ENCODE measurements around the gene ASIP.
"Not testable (repeated sequence)": the region's sequence is repeated elsewhere in the genome, so short reads cannot be mapped to it uniquely, and the experiment has no call there.

Gene ASIP

DNA sequence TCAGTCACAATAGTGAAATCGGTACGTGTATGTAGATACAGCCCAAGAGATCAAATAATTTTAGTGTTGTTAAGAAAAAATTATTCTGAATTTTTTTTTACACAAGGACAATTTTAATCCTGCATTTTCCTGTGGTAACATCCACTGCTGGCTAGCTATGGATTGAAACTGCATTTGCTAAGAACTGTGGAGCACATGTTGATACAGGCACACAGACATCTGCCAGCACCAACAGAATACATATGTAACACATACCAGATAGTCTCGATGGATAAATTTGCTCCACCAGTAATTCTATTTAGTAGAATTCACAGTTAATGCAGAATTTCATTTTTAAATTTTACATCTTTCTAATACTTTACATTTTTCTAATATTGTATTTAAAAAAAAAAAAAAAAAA, 2.2 kb downstream of the ASIP start:
- DNase-seq, result no peak

DNA sequence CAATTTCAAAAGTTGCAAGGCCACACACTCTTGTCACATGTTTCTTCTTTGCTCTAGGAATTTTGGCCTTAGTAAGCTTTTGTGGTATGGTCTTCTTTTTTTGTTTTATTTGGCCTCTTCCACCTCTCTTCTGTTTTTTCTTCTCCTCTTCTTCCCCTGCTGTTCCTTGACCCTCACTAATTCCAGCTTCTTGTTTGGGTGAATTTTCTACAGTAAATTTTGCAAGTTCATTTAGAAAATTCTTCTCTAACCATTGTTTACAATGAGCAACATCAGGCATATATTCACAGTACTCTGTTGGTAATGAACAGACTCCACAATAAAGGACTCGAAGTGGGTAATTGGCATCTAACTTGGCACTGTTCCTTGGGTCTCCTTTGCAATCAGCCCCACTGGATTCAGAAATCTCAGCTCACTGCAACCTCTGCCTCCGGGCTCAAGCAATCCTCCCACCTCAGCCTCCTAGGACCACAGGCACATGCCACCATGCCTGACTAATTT, 5.0 kb downstream of the ASIP start:
- no peak for DNase-seq

DNA sequence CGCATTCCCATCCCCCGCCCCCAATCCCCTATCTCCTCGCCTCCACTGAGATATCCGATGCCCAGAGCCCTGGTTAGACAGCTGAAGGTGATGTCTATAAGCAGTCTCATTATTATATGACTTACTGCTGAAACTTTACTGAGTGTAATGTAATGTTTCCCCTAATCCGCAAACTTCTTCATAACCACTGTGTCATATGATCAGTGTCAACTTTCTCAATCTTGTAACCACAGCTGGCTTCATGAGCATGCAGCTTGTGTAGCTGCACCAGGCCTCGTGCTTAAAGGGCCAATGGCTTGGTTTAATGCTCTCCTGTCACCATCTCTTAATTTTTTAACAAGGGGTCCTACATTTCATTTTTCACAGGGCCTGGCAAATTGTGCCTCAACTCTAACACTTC, 8.1 kb downstream of the ASIP start:
- DNase-seq, result no peak

DNA sequence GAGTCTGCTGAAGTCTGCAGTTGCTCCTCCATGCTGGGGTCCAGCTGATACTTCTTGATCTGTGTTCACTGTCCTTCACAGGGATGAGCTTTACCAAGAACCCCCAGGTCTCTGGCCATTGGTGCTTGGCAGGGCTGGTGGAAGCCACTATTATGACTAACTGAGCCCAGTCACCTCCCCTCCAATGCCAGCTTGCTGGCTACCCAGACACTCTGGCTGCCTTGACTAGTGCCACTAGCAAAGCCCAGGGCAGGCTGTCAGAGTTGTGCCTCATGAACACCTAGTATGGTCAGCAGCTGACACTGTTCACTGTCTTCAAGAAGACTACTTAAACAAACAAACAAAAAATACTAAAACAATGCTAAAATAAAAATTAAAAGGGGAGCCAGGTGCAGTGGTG, 8.8 kb downstream of the ASIP start:
- no peak for DNase-seq

DNA sequence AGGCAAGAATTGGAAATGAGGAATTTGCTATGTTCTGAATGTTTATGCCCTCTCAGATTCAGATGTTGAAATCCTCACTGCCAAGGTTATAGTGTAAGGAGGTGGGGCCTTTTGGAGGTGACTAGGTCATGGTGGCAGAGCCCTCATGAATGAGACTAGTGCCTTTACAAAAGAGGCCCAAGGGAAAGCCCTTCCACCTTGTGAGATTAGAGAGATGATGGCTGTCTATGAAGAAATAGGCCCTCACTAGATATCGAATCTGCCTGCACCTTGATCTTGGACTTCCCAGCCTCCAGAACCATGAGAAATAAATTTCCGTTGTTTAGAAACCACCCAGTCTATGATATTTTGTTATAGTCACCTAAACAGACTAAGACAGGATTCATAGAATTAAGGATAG, 10.4 kb downstream of the ASIP start:
- no peak for DNase-seq

DNA sequence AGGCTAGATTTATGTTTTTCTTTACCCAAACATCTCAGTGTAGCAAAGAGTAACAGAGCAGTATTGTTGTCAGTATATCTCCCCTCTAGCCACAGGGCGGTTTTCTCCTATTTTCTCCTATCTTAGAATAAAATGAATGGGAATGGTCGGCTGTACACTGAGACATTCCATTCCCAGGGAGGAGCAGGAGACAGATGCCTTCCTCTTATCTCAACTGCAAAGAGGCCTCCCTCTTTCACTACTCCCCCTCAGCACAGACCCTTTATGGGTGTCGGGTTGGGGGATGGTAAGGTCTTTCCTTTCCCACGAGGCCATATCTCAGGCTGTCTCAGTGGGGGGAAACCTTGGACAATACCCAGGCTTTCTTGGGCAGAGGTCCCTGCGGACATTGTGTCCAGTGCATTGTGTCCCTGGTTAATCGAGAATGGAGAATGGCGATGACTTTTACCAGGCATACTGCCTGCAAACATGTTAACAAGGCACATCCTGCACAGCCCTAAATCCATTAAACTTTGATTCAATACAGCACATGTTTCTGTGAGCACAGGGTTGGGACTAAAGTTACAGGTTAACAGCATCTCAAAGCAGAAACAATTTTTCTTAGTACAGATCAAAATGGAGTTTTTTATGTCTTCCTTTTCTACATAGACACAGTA, 11.3 kb downstream of the ASIP start:
- not testable (repeated sequence) for DNase-seq

DNA sequence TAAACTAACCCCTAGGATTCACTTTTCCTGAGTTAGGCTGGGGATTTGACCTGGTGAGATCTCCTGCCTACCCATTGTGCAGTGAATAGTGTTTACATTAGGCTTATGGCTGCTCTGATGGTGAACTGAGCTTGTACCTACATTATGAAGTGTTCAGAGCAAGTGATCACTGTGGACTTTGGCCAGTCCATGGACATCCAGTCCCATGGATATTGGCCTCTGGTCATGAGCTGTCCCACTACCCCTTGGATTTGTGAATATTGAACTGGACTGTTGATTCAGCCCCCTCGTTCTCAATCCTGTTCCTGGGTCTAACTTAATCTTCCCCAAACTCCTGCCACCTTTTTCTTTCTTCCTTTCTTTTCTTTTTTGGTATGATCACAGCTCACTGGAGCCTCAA, 13.8 kb downstream of the ASIP start:
- DNase-seq, result no peak

DNA sequence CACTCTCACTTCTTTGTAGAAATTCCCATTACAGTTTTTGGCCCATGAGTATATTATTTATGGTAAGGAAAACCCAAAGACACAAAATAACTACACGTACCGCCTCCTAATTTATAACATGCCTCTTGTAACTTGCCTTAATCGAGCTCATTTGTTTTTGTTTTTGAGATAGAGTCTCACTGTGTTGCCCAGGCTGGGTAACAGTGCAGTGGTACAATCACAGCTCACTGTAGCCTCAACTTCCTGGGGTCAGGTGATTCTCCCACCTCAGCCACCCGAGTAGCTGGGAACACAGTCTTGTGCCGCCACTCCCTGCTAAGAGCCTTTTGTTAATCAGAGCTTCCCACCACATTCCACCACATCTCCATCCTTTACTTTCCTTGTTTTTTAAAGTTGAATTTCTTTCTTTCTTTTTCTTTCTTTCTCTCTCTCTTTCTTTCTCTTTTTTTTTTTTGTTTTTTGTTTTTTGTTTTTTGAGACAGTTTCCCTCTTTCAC, 15.5 kb downstream of the ASIP start:
- DNase-seq, result no peak

DNA sequence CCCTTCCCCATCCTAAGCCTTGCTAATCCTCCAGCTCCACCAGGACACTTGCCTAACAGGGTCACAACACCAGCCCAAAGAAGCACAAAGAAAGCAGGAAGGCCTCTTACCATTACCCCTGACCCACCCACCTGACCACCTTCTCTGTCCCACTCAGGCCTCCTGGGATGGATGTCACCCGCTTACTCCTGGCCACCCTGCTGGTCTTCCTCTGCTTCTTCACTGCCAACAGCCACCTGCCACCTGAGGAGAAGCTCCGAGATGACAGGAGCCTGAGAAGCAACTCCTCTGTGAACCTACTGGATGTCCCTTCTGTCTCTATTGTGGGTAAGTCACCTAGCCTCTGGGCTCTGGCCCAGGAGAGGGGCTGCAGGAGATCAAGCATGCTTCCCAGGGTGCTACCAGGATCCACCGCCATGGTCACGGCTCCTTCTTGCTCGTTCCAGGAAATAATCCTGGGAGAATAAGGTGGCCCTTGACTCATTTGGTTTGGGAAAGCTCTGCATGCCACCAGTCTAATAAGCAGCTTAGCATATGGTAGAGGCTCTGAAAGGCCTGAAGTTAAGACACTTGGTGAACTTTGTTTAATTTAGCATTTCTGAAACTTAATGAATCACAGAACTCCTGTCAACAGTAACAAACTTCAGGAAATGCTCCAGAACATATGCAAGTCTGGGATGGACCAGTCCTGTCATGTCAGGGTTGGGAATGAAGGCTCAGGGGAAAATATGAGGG, 19.2 kb downstream of the ASIP start:
- DNase-seq, result no peak

DNA sequence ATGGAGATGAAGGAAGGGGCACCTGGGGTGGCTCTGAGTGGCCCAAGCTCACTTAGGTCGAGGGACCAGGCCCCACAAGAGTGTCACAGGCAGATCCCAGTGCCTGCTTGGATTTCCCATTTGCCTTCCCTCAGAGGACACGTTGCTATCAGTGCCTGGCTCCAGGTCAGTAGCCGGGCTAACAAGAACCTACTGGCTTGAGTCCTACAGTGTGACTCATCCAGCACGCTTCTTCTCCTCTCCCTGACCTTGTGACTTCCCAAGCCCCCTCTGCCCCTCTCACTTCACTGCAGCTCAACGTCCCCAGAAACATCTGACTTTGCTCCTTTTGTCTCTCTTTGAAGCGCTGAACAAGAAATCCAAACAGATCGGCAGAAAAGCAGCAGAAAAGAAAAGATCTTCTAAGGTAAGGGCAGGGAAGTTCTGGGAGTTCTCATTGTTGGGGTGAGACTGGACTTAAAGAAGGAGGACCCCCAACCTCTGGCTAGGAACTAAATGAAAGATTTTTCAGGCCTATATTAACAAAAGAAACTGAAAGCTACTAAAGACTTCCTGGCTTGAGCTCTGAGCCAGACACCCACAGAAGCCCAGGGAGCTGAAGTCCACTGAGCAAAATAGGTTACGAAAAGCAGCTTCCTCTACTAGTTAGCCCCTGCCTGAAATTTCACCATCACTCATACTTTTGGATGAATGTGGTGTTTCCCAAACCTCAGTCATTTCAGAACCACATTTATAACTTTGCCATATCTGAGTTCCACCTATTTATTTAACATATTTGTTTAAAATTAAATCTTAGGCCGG, 21.5 kb downstream of the ASIP start:
- no peak for DNase-seq

DNA sequence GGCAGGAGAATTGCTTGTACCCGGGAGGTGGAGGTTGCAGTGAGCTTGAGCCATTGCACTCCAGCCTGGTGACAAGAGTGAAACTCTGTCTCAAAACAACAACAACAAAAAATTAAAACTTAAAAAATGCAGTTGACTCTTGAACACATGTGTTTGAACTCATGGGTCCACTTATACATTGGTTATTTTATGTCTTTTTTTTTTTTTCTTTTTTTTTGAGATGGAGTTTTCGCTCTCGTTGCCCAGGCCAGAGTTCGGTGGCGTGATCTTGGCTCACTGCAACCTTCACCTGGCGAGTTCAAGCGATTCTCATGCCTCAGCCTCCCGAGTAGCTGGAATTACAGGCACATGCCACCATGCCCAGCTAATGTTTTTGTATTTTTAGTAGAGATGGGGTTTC, 22.2 kb downstream of the ASIP start:
- not testable (repeated sequence) for DNase-seq

DNA sequence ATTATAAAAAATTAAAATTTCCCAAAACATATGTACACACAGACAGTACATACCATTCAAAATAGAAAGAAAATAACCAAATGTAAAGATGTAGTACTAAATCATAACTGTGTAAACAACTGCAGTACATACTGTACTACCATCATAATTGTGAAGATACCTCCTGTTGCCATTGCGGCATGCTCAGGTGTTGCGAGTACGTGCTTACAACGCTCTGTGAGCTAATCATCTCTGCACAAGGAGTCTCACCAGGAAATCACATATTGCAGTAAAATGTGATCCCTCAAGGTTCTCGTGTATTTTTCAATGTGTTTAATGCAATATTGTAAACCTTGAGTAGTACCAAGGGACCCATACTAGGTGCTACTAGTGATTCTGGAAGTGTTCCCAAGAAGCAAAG, 22.9 kb downstream of the ASIP start:
- DNase-seq, result no peak

DNA sequence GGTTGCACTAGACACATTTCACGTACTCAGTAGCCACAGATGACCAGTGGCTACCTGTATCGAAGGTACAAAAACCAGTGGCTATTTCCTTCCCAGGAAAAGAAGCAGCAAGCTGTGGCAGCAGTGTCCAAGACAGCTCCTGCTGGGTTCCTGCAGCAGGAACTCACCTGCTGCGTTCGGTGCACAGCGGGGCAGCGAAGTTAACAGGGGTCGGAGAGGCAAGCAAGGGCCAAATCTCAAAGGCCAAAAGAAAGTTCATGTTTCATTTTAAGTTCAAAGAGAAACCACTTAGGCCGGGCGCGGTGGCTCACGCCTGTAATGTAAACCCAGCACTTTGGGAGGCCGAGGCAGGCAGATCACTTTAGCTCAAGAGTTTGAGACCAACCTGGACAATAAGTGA, 26.9 kb downstream of the ASIP start:
- no peak for DNase-seq

DNA sequence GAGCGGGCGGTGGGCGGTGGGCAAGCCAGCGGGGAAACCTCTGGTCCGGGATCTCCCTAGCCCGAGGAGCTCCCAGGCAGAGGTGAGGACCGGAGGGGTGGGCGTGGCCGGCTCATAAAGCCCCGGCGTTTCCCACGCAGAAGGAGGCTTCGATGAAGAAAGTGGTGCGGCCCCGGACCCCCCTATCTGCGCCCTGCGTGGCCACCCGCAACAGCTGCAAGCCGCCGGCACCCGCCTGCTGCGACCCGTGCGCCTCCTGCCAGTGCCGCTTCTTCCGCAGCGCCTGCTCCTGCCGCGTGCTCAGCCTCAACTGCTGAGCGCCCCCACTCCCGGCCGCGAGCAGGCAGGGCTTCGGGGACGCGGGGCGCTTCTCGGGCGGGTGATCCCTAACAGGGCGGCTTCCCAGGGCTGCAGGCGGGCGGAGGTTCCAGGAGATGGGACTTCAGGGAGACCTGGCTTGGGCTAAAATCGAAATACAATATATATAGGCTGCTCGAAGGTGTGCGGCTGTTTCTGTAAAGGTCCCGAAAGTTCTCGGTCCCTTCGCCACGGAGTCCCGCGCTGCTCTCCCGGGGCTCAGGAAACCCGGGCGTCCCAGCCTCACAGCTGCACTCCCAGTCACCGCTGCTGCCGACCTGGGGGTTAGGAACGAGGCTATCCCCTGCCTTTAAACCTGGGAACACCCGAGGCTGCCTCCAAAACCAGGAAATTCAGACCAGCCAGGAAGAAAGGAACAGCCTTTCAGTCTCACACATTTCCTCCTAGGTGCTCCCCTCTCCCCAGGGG, 27.8 kb downstream of the ASIP start:
- DNase-seq, result peak; percentile 14

DNA sequence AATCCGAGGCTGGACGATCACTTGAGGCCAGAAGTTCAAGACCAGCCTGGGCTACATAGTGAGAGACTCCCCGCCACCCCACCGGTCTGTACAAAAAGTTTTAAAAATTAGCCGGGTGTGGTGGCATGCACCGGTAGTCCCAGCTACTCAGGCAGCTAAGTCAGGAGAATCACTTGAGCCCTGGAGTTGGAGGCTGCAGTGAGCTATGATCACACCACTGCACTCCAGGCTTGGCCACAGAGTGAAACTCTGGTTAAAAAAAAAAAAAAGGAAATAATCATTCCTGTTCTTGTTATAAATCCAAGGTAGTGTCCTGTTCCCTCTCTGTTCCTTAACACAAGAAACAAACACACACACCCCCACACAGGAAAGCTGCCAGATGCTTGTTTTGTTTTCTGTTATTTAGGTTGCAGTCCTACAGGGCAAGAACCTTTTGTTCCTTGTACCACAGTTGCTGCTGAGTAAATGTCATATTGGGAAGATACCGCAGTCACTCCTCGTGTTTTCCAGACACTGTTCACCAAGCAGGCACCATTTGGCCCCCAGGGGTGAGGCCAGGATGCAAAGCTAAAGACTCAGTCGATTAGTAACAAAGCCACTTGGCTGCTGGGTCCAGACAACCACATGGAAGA, 28.9 kb downstream of the ASIP start:
- no peak for DNase-seq

DNA sequence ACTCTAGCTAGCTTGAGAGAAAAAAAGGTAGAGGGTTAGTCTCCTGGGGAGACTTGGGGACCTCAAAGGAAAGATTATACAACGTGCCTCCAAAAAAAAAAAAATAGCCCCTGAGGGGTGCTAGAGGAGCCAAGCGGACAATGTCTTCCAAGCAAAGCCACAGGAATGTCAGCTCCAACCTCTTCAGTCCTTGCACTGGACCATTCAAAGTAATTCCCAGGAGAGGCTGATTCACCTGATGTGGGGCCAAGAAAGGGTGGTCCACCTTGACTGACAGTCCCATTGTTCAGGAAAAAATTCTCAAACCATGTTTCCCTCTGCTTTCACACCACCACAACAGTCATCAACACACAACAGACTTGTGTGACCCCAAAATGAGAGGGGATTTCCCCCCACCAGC, 30.7 kb downstream of the ASIP start:
- no peak for DNase-seq

DNA sequence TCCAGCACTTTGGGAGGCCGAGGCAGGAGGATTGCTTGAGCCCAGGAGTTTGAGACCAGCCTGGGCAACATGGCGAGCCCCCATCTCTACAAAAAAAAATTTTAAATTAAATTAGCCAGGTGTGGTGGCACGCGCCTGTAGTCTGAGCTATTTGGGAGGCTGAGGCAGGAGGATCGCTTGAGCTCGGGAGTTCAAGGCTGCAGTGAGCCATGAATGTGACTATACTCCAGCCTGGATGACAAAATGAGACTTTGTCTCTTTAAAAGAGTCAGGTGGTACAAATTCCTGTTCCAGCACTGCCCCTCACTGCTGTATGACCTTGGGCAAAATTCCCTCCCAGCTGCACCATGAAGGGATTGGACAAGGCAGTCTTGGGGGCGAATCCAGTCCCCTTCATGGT, 33.5 kb downstream of the ASIP start:
- DNase-seq, result no peak

DNA sequence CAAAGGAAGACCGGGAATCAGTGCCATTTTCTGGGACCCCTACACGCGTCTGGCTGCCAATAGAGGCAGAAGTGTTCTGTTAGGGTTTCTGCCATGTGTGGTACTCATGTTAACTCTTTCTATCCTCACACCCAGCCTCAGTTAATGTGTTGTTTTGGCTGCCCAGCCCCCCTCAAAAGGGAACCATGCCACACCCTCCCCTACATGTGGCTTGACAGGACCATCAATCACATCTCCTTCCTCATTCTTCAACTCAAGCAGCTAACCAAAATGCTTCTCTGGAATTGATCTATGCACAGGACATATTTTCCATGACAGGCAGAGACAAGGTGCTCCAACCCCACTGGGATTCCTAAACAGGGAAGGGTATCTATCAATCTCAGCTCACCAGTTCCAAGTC, 40.0 kb downstream of the ASIP start:
- DNase-seq, result no peak

DNA sequence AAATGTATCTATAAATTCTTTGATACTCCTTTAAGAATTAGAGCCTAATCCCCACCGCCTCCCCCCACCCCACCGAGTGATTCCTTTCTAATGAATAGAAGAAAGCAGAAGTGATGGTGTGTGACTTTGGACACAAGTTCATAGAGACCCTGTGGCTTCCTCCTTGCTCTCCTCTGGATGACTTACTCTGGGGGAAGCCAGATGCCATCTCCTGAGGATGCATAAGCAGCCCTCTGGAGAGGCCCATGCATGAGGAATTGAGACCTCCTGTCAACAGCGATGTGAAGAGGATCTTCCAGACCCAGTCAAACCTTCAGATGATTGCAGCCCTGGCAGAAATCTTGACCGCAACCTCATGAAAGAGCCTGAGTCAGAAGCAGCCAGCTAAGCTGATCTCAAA, 40.8 kb downstream of the ASIP start:
- no peak for DNase-seq

DNA sequence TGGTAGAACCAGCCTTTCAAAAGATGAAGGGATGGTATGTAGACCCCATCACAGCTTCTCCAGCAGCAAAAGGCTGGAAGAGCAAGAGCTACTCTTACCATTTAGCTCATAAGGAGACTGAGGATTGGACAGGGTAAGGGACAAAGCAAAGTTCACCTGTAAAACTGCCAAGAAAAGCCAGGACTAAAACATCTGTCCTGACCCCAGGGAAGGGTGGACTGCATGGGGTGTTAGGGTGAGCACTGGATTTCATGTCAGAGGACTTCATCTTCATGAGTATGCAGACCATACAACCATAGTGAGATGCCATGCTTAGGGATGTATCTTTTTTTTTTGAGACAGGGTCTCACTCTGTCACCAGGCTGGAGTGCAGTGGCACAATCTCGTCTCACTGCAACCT, 42.6 kb downstream of the ASIP start:
- DNase-seq, result no peak

DNA sequence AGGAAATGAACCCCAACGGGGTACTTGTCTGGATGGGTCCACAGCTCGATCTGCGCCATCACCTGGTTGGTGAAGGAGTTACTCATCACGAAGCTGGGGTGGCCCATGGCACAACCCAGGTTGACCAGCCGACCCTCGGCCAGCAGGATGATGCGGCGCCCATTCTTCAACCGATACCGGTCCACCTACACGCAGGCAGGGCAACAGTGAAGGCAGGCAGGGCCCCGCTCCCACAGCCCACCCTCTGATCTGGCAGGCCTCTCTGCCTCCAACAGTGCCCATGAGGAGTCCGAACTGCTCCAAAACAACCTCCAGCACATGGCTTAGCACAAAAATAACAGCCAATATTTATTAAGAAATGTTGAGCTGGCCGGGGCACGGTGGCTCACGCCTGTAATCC, 44.2 kb downstream of the ASIP start:
- no peak for DNase-seq

DNA sequence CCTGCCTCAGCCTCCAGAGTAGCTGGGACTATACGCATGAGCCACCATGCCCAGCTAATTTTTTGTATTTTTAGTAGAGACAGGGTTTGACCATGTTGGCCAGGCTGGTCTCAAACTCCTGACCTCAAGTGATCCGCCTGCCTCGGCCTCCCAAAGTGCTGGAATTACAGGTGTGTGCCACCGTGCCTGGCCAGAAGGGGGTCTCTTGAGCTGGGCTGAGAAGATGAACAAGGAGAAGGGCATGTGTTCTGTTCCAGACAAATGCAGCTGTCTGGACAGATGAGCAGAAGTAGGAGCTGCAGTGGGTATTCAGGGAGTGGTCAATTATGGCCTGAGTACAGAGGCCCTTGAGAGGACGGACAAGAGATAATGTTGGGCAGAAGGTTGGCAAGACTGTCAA, 46.3 kb downstream of the ASIP start:
- not testable (repeated sequence) for DNase-seq

Measured in activated gamma-delta T cell treated with Interleukin-2 at 50 U/mL for 16 hours (primary cell).